MM.1S (cell line): Measurements from ENCODE around the gene MYH15.

Source experiments
- DNase-seq: peaks from one replicate; pipeline ENCODE4 v3.0.0-alpha.2; 2015
- H2AFZ ChIP-seq: fragments of 300-600 bp; sonication (generic); 2 replicates; pipeline ENCODE4 v1.6.0; 2016; ENCODE audit warnings: antibody characterized with exemption, low read length
- H3F3A ChIP-seq: fragments of 300-600 bp; sonication (generic); 2 replicates; pipeline ENCODE4 v1.6.1; 2016; ENCODE audit warnings: mild to moderate bottlenecking, antibody characterized with exemption, low read length, moderate library complexity, mixed read lengths; ENCODE audit not compliant: insufficient read depth
- H3K27ac ChIP-seq: fragments of 300-600 bp; sonication (generic); 2 replicates; pipeline ENCODE4 v1.5.1; 2016; ENCODE audit warnings: mild to moderate bottlenecking, low read length
- H3K27me3 ChIP-seq: fragments of 300-600 bp; sonication (generic); replicated peaks from 2 replicates; pipeline ENCODE4 v1.6.0; 2016; ENCODE audit warnings: low read length; ENCODE audit not compliant: insufficient read depth
- H3K36me3 ChIP-seq: fragments of 300-600 bp; sonication (generic); replicated peaks from 2 replicates; pipeline ENCODE4 v1.6.1; 2016; ENCODE audit warnings: mild to moderate bottlenecking, low read length, mixed read lengths; ENCODE audit not compliant: insufficient read depth
- H3K4me1 ChIP-seq: fragments of 300-600 bp; sonication (generic); 2 replicates; pipeline ENCODE4 v1.6.1; 2016; ENCODE audit warnings: low read length, mixed read lengths
- H3K4me2 ChIP-seq: fragments of 300-600 bp; sonication (generic); 2 replicates; pipeline ENCODE4 v1.6.0; 2016; ENCODE audit warnings: low read depth, low read length
- H3K4me3 ChIP-seq: fragments of 300-600 bp; sonication (generic); 2 replicates; pipeline ENCODE4 v1.5.1; 2016; ENCODE audit warnings: low read length, mixed read lengths
- H3K79me2 ChIP-seq: fragments of 300-600 bp; sonication (generic); 2 replicates; pipeline ENCODE4 v1.6.1; 2016; ENCODE audit warnings: mixed run types, low read length, mixed read lengths
- H3K9ac ChIP-seq: fragments of 300-600 bp; sonication (generic); 2 replicates; pipeline ENCODE4 v1.6.1; 2016; ENCODE audit warnings: low read length, mixed read lengths
- H3K9me2 ChIP-seq: fragments of 300-600 bp; sonication (generic); replicated peaks from 2 replicates; pipeline ENCODE4 v1.6.1; 2016; ENCODE audit warnings: mild to moderate bottlenecking, low read length, mixed read lengths; ENCODE audit not compliant: insufficient read depth
- H3K9me3 ChIP-seq: fragments of 300-600 bp; sonication (generic); replicated peaks from 2 replicates; pipeline ENCODE4 v1.6.1; 2016; ENCODE audit warnings: mild to moderate bottlenecking, low read length, mixed read lengths; ENCODE audit not compliant: insufficient read depth
- H4K20me1 ChIP-seq: fragments of 300-600 bp; sonication (generic); 2 replicates; pipeline ENCODE4 v1.6.1; 2016; ENCODE audit warnings: mild to moderate bottlenecking, low read length, moderate library complexity, mixed read lengths; ENCODE audit not compliant: insufficient read depth
- EZH2 ChIP-seq: fragments of 300-600 bp; sonication (generic); optimal IDR thresholded peaks from 2 replicates; pipeline ENCODE3; 2017; ENCODE audit warnings: low read depth, mild to moderate bottlenecking, antibody characterized with exemption, low read length, mixed read lengths
- EZH2phosphoT487 ChIP-seq: fragments of 300-600 bp; sonication (generic); IDR thresholded peaks from 2 replicates; pipeline ENCODE4 v1.6.1; 2018; ENCODE audit warnings: antibody characterized with exemption, low read length
- TF ChIP-seq, protein P1 (sequence below): fragments of 300-600 bp; sonication (generic); IDR thresholded peaks from 2 replicates; pipeline ENCODE4 v1.5.1; 2016; ENCODE audit warnings: antibody characterized with exemption, low read length, mixed read lengths

The MYH15 gene

DNA sequence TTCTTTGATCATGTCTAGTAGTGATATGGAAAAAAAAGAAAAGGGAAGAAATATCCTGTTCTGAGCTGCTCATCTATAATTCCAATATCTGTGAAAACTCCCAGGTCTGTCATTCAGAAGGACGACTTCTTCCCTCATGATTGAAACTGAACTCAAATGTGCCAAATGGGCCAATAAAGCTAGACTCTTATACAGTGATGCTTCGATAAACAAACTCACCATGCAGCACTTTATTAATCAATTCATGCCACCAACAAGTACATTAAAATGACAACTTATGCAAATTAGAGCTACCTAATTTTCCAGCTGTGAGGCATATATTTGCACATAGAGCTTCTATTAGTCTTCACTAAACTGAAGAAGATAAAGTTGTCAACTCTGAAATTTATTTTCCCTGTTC lies 15.6 kb upstream of the MYH15 start:
- no peaks in the 10 kb centered on the region for H3K9me2 ChIP-seq
- H3K4me1 ChIP-seq: peaks cover 5% of the 10 kb centered on the region
- no peaks in the 10 kb centered on the region for H4K20me1 ChIP-seq
- no peak overlapping the region for H3K4me2 ChIP-seq
- no peaks in the 10 kb centered on the region for H3K9me3 ChIP-seq
- TF ChIP-seq EZH2phosphoT487 (no peak), EZH2 (no peak)
- TF ChIP-seq, protein P1, sequence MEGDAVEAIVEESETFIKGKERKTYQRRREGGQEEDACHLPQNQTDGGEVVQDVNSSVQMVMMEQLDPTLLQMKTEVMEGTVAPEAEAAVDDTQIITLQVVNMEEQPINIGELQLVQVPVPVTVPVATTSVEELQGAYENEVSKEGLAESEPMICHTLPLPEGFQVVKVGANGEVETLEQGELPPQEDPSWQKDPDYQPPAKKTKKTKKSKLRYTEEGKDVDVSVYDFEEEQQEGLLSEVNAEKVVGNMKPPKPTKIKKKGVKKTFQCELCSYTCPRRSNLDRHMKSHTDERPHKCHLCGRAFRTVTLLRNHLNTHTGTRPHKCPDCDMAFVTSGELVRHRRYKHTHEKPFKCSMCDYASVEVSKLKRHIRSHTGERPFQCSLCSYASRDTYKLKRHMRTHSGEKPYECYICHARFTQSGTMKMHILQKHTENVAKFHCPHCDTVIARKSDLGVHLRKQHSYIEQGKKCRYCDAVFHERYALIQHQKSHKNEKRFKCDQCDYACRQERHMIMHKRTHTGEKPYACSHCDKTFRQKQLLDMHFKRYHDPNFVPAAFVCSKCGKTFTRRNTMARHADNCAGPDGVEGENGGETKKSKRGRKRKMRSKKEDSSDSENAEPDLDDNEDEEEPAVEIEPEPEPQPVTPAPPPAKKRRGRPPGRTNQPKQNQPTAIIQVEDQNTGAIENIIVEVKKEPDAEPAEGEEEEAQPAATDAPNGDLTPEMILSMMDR: no peak
- H3K27me3 ChIP-seq: no peaks in the 10 kb centered on the region
- H3K9ac ChIP-seq: no peak overlapping the region
- no peak for DNase-seq
- H3K36me3 ChIP-seq: no peaks in the 10 kb centered on the region
- no peaks in the 10 kb centered on the region for H3K79me2 ChIP-seq
- H3F3A ChIP-seq: no peaks in the 10 kb centered on the region
- no peak overlapping the region for H2AFZ ChIP-seq
- H3K4me3 ChIP-seq: no peak overlapping the region
- H3K27ac ChIP-seq: no peak overlapping the region

DNA sequence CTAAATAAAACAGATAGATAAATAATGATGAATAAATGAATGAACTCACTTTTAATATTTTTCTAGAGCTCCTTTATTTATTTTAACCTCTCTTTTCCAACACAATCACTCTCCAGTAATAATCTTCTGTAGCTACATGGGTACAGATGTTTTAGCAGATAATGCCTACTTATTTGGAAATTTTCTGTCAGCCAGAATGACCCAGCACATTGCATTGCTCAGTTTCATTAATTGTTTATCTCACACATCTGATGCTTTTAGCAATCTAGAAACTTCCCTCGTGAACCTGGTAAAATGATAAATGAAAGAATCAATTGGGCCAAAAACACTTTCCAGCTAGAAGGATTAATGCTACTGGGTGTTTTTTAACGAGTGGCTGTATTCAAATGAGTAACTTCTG lies 14.9 kb upstream of the MYH15 start:
- TF ChIP-seq EZH2: no peak
- no peak for TF ChIP-seq EZH2phosphoT487
- TF ChIP-seq, protein P1: no peak
- H3K9ac ChIP-seq: no peak overlapping the region
- no peaks in the 10 kb centered on the region for H3K9me2 ChIP-seq

DNA sequence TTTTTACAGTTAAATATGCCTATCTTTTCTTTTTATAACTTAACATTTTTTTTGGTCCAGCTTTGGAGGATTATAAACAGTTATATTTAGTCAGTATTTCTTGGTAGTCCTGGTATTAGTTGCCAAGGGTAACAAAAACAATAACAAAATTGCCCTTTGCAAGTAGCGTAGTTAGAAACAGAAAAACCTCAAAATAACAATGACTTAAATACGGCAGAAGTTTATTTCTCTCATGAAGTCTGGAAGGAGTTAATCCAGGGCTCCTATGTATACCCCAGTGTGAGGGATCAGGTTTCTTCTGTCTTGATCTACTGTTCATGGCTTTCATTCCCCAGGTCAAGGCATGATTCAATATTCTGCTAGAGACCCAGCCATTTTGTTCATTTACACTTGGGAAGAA lies 14.1 kb upstream of the MYH15 start:
- no peak overlapping the region for H3K27ac ChIP-seq
- H3K9ac ChIP-seq: no peak overlapping the region
- TF ChIP-seq EZH2: no peak
- TF ChIP-seq, protein P1: no peak
- TF ChIP-seq EZH2phosphoT487: no peak
- H3K79me2 ChIP-seq: no peaks in the 10 kb centered on the region
- H3K36me3 ChIP-seq: no peaks in the 10 kb centered on the region
- H3K27me3 ChIP-seq: no peaks in the 10 kb centered on the region
- H3F3A ChIP-seq: no peaks in the 10 kb centered on the region
- H3K4me1 ChIP-seq: peaks cover 5% of the 10 kb centered on the region
- DNase-seq: no peak
- no peak overlapping the region for H3K4me3 ChIP-seq
- H2AFZ ChIP-seq: no peak overlapping the region
- no peaks in the 10 kb centered on the region for H3K9me2 ChIP-seq
- no peak overlapping the region for H3K4me2 ChIP-seq
- no peaks in the 10 kb centered on the region for H4K20me1 ChIP-seq
- H3K9me3 ChIP-seq: no peaks in the 10 kb centered on the region

More for the DNA sequence above, 14.9 kb upstream of the MYH15 start:
- Histone ChIP-seq H3K79me2 (no peaks in the 10 kb centered on the region), H3K9me3 (no peaks in the 10 kb centered on the region), H2AFZ (no peak overlapping the region), H3K36me3 (no peaks in the 10 kb centered on the region), H3K27ac (no peak overlapping the region), H4K20me1 (no peaks in the 10 kb centered on the region), H3K27me3 (no peaks in the 10 kb centered on the region), H3K4me3 (no peak overlapping the region), H3K4me1 (peaks cover 5% of the 10 kb centered on the region), H3K4me2 (no peak overlapping the region), H3F3A (no peaks in the 10 kb centered on the region)
- no peak for DNase-seq
